ENCODE results near the gene PYGL. TPM values are rescaled to one million over a fixed set of nuclear protein-coding genes. Genes with fewer than 3 reads are reported as not detected.

Gene PYGL
- 10 to 100 TPM; 48.8 to 85.4 TPM for total RNA-seq
- 10 to 100 TPM; 16.2 to 22.4 (median 18.3) TPM for polyA plus RNA-seq (ENCODE audit: insufficient read length in 6 of 6)
- long read RNA-seq, donor 1, partial matches to known transcripts: 0 of 1 reads
- long read RNA-seq, donor 1, other reads (novel, unspliced or antisense): 0 of 1 reads
- long read RNA-seq, donor 2, partial matches to known transcripts: 0 of 1 reads
- long read RNA-seq, donor 2, other reads (novel, unspliced or antisense): 0 of 1 reads
- long read RNA-seq, donor 3: 0 reads
- long read RNA-seq, donor 4, transcript PYGL-201 (20 exons, 3,048 nt): major isoform, 5 of 11 reads
- long read RNA-seq, donor 4, partial matches to known transcripts: 3 of 11 reads
- long read RNA-seq, donor 4, other reads (novel, unspliced or antisense): 2 of 11 reads
- long read RNA-seq, donor 5, partial matches to known transcripts: 0 of 1 reads
- long read RNA-seq, donor 5, other reads (novel, unspliced or antisense): 0 of 1 reads
- long read RNA-seq, donor 6, partial matches to known transcripts: 0 of 1 reads
- long read RNA-seq, donor 6, other reads (novel, unspliced or antisense): 0 of 1 reads
- long read RNA-seq, donor 7: 0 reads
- long read RNA-seq, donor 8, partial matches to known transcripts: 0 of 2 reads
- long read RNA-seq, donor 8, other reads (novel, unspliced or antisense): 0 of 2 reads
- long read RNA-seq, donor 9: 0 reads
- long read RNA-seq, donor 10, partial matches to known transcripts: 0 of 6 reads
- long read RNA-seq, donor 10, other reads (novel, unspliced or antisense): 2 of 6 reads
- long read RNA-seq, donor 11, partial matches to known transcripts: 8 of 10 reads
- long read RNA-seq, donor 11, other reads (novel, unspliced or antisense): 0 of 10 reads
- long read RNA-seq, donor 12, partial matches to known transcripts: 0 of 3 reads
- long read RNA-seq, donor 12, other reads (novel, unspliced or antisense): 0 of 3 reads

- DNase-seq (peak; percentile 71 to 98 (median 80)), ATAC-seq (peak; percentile 96)
- peaks cover 0 to 24% of the 10 kb centered on the region in 2 donors for H3K4me1 ChIP-seq
- peaks cover 0 to 9% of the 10 kb centered on the region in 2 donors for H3K36me3 ChIP-seq
- TF ChIP-seq CTCF (IDR thresholded peaks at IDR 0.05): no peak
- peak within 1 kb of the TSS; percentile 85 to 92 for H3K27ac ChIP-seq
- H3K4me3 ChIP-seq: peak within 1 kb of the TSS; percentile 78 to 80
- peaks cover 0 to 11% of the 10 kb centered on the region in 2 donors for H3K27me3 ChIP-seq
- intact Hi-C loops (cut with DNase I): no loop called here
- H3K9me3 ChIP-seq: no peaks in the 10 kb centered on the region
These were observed at the start of gene PYGL for GRCh38 chr14:50943943-50944646. Gene PYGL, minus strand, starts transcription at chr14:50944483. Its CDS starts 80 bp downstream, at chr14:50944403.

GRCh38 chr14:50985859-50986331 is 41.6 kb upstream of the PYGL start:
- H3K27me3 ChIP-seq: no peaks in the 10 kb centered on the region
- no peaks in the 10 kb centered on the region for H3K4me1 ChIP-seq
- no peak for TF ChIP-seq CTCF (IDR thresholded peaks at IDR 0.05)
- H3K36me3 ChIP-seq: no peaks in the 10 kb centered on the region
- ATAC-seq (no peak), DNase-seq (no peak)
- H3K9me3 ChIP-seq: no peaks in the 10 kb centered on the region
- no peak overlapping the region for H3K4me3 ChIP-seq
- intact Hi-C loops (cut with DNase I): no loop called here
- H3K27ac ChIP-seq: no peak overlapping the region

- DNase-seq (no peak), ATAC-seq (no peak)
- intact Hi-C loops (cut with DNase I): no loop called here
These were observed 41.0 kb upstream of the PYGL start for GRCh38 chr14:50985124-50985858.

More at GRCh38 chr14:50985124-50985858, 41.0 kb upstream of the PYGL start:
- no peaks in the 10 kb centered on the region for H3K36me3 ChIP-seq
- no peaks in the 10 kb centered on the region for H3K4me1 ChIP-seq
- no peak for TF ChIP-seq CTCF (IDR thresholded peaks at IDR 0.05)
- H3K9me3 ChIP-seq: no peaks in the 10 kb centered on the region
- no peak overlapping the region for H3K27ac ChIP-seq
- no peaks in the 10 kb centered on the region for H3K27me3 ChIP-seq
- no peak overlapping the region for H3K4me3 ChIP-seq

All from left lung (tissue), 14 donors.